IMR-90 (cell line): Measurements from ENCODE around the gene NOXA1. TPM values are rescaled to one million over a fixed set of nuclear protein-coding genes. Genes with fewer than 3 reads are reported as not detected.
"Not testable (repeated sequence)": the region's sequence is repeated elsewhere in the genome, so short reads cannot be mapped to it uniquely, and the experiment has no call there.

Source experiments
- ATAC-seq: fragments of 200-7000 bp; cut with Tn5 transposase; 2 replicates; pipeline ENCODE4 v1.9.1; 2020; ENCODE audit warnings: low read depth, mild to moderate bottlenecking, moderate library complexity
- BruUV-seq: library from RNA; stranded (reverse); fragments of 400-500 nt; replicated peaks from 2 replicates; lab custom pipeline; 2021; lab: Mats Ljungman, UMichigan
- CTCF ChIA-PET: fragments of 300-600 bp; formaldehyde crosslinking; extraction: SDS; loops from one replicate; lab custom pipeline; 2021; ENCODE audit warnings: antibody characterized with exemption; lab: Yijun Ruan, JAX
- POLR2A ChIA-PET: fragments of 300-600 bp; sonication (Branson Sonifier 250); formaldehyde crosslinking; loops from one replicate; lab custom pipeline; 2022; ENCODE audit warnings: antibody characterized with exemption; ENCODE audit not compliant: unreplicated experiment; lab: Charles Lee
- DNase-seq: peaks from one replicate; pipeline ENCODE4 v3.0.0; 2013
- H2AFZ ChIP-seq: replicated peaks from 2 replicates; pipeline ENCODE3; 2013; ENCODE audit warnings: low read length, mild to moderate bottlenecking; ENCODE audit not compliant: poor library complexity
- H2AK5ac ChIP-seq: 2 replicates; pipeline ENCODE4 v1.6.1; 2013; ENCODE audit warnings: low read depth, low read length, inconsistent platforms
- H2AK9ac ChIP-seq: replicated peaks from 2 replicates; pipeline ENCODE3; 2013; ENCODE audit warnings: mild to moderate bottlenecking, low read depth, low read length, moderate library complexity; ENCODE audit not compliant: poor library complexity
- H2BK120ac ChIP-seq: 2 replicates; pipeline ENCODE4 v1.6.1; 2013; ENCODE audit warnings: low read depth, low read length, inconsistent platforms
- H2BK15ac ChIP-seq: 3 replicates; pipeline ENCODE4 v1.6.1; 2013; ENCODE audit warnings: low read depth, low read length, inconsistent platforms
- H2BK20ac ChIP-seq: 2 replicates; pipeline ENCODE4 v1.6.1; 2013; ENCODE audit warnings: low read depth, mild to moderate bottlenecking, inconsistent platforms, low read length, moderate library complexity
- H2BK5ac ChIP-seq: 2 replicates; pipeline ENCODE4 v1.6.1; 2013; ENCODE audit warnings: mild to moderate bottlenecking, low read depth, low read length, inconsistent platforms; ENCODE audit not compliant: poor library complexity, severe bottlenecking
- H3K14ac ChIP-seq: replicated peaks from 2 replicates; pipeline ENCODE4 v1.6.1; 2013; ENCODE audit warnings: low read depth, low read length, inconsistent platforms
- H3K18ac ChIP-seq: 2 replicates; pipeline ENCODE4 v1.6.1; 2013; ENCODE audit warnings: low read depth, low read length, control low read depth
- H3K23ac ChIP-seq: 2 replicates; pipeline ENCODE4 v1.6.1; 2013; ENCODE audit warnings: low read depth, low read length, inconsistent platforms
- H3K27ac ChIP-seq: 2 replicates; pipeline ENCODE4 v1.5.1; 2013; ENCODE audit warnings: mild to moderate bottlenecking, control low read depth, low read length; ENCODE audit not compliant: insufficient read depth
- H3K27me3 ChIP-seq: 2 replicates; pipeline ENCODE4 v1.6.1; 2013; ENCODE audit warnings: low read length; ENCODE audit not compliant: control insufficient read depth, insufficient read depth
- H3K36me3 ChIP-seq: 2 replicates; pipeline ENCODE4 v1.6.1; 2013; ENCODE audit warnings: low read length, mixed read lengths; ENCODE audit not compliant: control insufficient read depth, insufficient read depth
- H3K4ac ChIP-seq: 2 replicates; pipeline ENCODE4 v1.6.1; 2013; ENCODE audit warnings: low read depth, low read length, inconsistent platforms
- H3K4me1 ChIP-seq: 2 replicates; pipeline ENCODE4 v1.6.1; 2013; ENCODE audit warnings: low read length, mixed read lengths; ENCODE audit not compliant: control insufficient read depth, insufficient read depth
- H3K4me2 ChIP-seq: 2 replicates; pipeline ENCODE4 v1.6.1; 2013; ENCODE audit warnings: low read depth, mild to moderate bottlenecking, control low read depth, low read length, moderate library complexity
- H3K4me3 ChIP-seq: 2 replicates; pipeline ENCODE4 v1.5.1; 2013; ENCODE audit warnings: low read depth, mild to moderate bottlenecking, control low read depth, low read length, moderate library complexity; ENCODE audit not compliant: insufficient read depth
- H3K56ac ChIP-seq: 2 replicates; pipeline ENCODE4 v1.6.1; 2013; ENCODE audit warnings: low read length, inconsistent platforms; ENCODE audit not compliant: insufficient read depth; ENCODE audit errors: extremely low read depth
- H3K79me1 ChIP-seq, 2 experiments: 2 replicates each; pipeline ENCODE4 v1.6.1; 2013; ENCODE audit warnings: low read length in 2 of 2, inconsistent platforms in 1 of 2, low read depth in 1 of 2
- H3K9ac ChIP-seq: 2 replicates; pipeline ENCODE4 v1.6.1; 2013; ENCODE audit warnings: low read depth, low read length, control low read depth
- H3K9me1 ChIP-seq: 2 replicates; pipeline ENCODE4 v1.6.1; 2013; ENCODE audit warnings: low read length, inconsistent platforms; ENCODE audit not compliant: insufficient read depth
- H3K9me3 ChIP-seq: 2 replicates; pipeline ENCODE4 v1.6.1; 2013; ENCODE audit warnings: low read length; ENCODE audit not compliant: control insufficient read depth, insufficient read depth
- H4K20me1 ChIP-seq: 2 replicates; pipeline ENCODE4 v1.6.1; 2013; ENCODE audit warnings: low read length, inconsistent platforms; ENCODE audit not compliant: insufficient read depth
- H4K5ac ChIP-seq: 2 replicates; pipeline ENCODE4 v1.6.1; 2013; ENCODE audit warnings: mild to moderate bottlenecking, low read depth, low read length, control low read depth
- H4K8ac ChIP-seq, 2 experiments: 2 replicates each; pipeline ENCODE4 v1.6.1; 2013; ENCODE audit warnings: low read depth in 2 of 2, low read length in 2 of 2, control low read depth in 1 of 2, inconsistent platforms in 1 of 2
- H4K91ac ChIP-seq: 2 replicates; pipeline ENCODE4 v1.6.1; 2013; ENCODE audit warnings: low read depth, low read length, inconsistent platforms; ENCODE audit not compliant: insufficient read depth
- WGBS, 2 experiments: methylation state at CpG; one replicate each; pipeline versions ENCODE4 v1.1.5 to v1.1.7; 2013; ENCODE audit warnings: missing lambda C conversion rate in 2 of 2; ENCODE audit not compliant: insufficient read length in 1 of 2; ENCODE audit errors: extremely low coverage in 2 of 2; 5-methylcytosine and 5-hydroxymethylcytosine counted together
- dilution Hi-C: fragments of 300-500 bp; cut with HindIII; formaldehyde crosslinking; loops from one replicate; pipeline ENCODE4 v1.14.3; 2018; ENCODE audit warnings: low sequenced_read_pairs; ENCODE audit not compliant: unreplicated experiment
- in situ Hi-C: fragments of 300-500 bp; cut with MboI; formaldehyde crosslinking; loops from 3 replicates; pipeline ENCODE4 v1.14.3; 2019; ENCODE audit warnings: low sequenced_read_pairs, inconsistent platforms, mixed read lengths
- intact Hi-C: fragments of 100-400 bp; cut with micrococcal nuclease; formaldehyde crosslinking; loops from 2 replicates; pipeline ENCODE4 v1.10.0; 2022
- polyA plus RNA-seq, 3 experiments: library from polyadenylated mRNA; depleted of rRNA; stranded (reverse); fragments of >200 nt; gene quantifications; 2 replicates each; pipeline ENCODE4 v1.2.3, GENCODE V29; 2012; ENCODE audit warnings: low replicate concordance in 1 of 3
- total RNA-seq: library from RNA; depleted of rRNA; stranded (reverse); fragments of >200 nt; gene quantifications from 2 replicates; pipeline ENCODE4 v1.2.3, GENCODE V29; 2012

Gene NOXA1
- total and polyA plus RNA-seq, 2 of the 4 experiments (the other 2 are of a cell fraction) = 0.17 TPM; not detected in 1

- H3K9me1 ChIP-seq, H4K8ac ChIP-seq, BruUV-seq, H2BK5ac ChIP-seq, H2BK15ac ChIP-seq, H2BK120ac ChIP-seq, intact Hi-C loops, H3K9me3 ChIP-seq, ATAC-seq, H2AFZ ChIP-seq, in situ Hi-C loops, H3K23ac ChIP-seq, H3K27ac ChIP-seq, H2AK9ac ChIP-seq, H3K4me1 ChIP-seq, H4K5ac ChIP-seq, H4K20me1 ChIP-seq, dilution Hi-C loops, H4K91ac ChIP-seq, H3K56ac ChIP-seq, H3K79me1 ChIP-seq, H2AK5ac ChIP-seq, H3K4me2 ChIP-seq, H3K4me3 ChIP-seq, DNase-seq, H3K4ac ChIP-seq, CTCF ChIA-PET, H2BK20ac ChIP-seq, H3K27me3 ChIP-seq, H3K18ac ChIP-seq, H3K9ac ChIP-seq, POLR2A ChIA-PET, H3K36me3 ChIP-seq, H3K14ac ChIP-seq: not testable (repeated sequence)
- WGBS, 2 experiments = 97% methylated on average over 4 of the region's 37 CpGs; no CpG with 5 or more reads in 1 of the 2 experiments
These were observed 44.3 kb upstream of the NOXA1 start for GRCh38 chr9:137378688-137379410.
